GM18519 (cell line): Measurements from ENCODE around the gene AP3B2.
"Not testable (repeated sequence)": the region's sequence is repeated elsewhere in the genome, so short reads cannot be mapped to it uniquely, and the experiment has no call there.

Experiments used
- ATAC-seq: cut with Tn5 transposase; IDR thresholded peaks from one replicate; pipeline ENCODE4 v1.9.1; 2021; ENCODE audit warnings: mild to moderate bottlenecking, moderate library complexity; ENCODE audit not compliant: unreplicated experiment, low FRiP score

AP3B2 gene

DNA sequence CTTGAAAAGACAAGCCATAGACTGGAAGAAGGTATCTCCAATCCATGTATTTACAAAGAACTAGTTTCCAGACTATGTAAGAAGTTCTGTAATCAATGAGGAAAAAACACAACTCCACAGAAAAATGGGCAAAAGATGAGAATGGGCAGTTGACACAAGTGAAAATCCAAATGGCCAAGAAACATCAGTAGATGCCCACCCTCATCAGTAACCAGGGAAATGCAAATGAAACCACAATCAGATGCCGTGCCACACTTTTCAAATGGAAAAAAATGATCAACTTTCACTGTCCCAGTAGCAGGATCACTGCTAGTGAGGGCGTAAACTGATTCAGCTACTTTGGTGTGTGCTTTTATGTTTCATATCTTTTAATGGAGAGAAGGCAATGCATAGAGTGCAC, 58.0 kb downstream of the AP3B2 start:
- no peak for ATAC-seq

- ATAC-seq = no peak
These were observed 59.5 kb downstream of the AP3B2 start for GRCh38 chr15:82650046-82650670.

DNA sequence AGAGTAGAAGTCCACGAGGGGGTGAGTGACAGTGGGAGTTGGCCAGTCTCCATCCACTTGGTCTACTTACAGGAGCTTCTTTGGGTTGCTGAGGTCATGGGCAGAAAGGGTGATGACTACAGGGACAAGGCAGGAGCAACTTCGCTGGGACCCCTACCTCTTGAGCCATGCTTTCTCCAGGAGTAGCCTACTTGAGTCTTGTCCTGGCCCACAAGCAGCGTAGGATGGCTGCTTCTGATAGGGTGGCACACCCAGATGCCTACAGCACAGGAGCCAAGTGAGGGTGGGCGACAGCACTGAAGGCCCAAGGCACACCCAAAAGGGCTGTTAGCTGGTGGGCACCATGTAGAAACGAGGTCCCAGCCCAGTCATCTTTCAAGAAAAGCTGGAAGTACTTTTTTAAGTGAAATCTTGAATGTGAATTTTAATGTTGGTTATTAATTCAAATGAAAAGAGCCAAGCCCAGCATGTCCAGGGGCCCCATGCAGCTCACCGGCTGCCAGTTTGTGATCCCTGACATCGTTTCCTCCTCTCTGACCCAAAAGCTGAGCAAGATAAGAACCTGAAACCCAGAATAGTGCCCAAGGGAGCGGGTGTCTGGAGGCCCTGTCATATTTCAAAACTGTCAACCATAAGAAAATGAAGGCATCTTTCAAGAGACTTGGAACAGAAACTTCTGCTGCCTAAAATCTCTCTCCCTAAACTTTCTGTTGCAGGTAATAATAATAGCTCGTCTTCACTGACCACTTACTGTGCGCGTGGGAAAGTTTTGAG, 60.3 kb downstream of the AP3B2 start:
- ATAC-seq = no peak

- no peak for ATAC-seq
These were observed 61.2 kb downstream of the AP3B2 start for GRCh38 chr15:82648257-82649103.

GRCh38 chr15:82647835-82648256, 61.8 kb downstream of the AP3B2 start:
- ATAC-seq = no peak

DNA sequence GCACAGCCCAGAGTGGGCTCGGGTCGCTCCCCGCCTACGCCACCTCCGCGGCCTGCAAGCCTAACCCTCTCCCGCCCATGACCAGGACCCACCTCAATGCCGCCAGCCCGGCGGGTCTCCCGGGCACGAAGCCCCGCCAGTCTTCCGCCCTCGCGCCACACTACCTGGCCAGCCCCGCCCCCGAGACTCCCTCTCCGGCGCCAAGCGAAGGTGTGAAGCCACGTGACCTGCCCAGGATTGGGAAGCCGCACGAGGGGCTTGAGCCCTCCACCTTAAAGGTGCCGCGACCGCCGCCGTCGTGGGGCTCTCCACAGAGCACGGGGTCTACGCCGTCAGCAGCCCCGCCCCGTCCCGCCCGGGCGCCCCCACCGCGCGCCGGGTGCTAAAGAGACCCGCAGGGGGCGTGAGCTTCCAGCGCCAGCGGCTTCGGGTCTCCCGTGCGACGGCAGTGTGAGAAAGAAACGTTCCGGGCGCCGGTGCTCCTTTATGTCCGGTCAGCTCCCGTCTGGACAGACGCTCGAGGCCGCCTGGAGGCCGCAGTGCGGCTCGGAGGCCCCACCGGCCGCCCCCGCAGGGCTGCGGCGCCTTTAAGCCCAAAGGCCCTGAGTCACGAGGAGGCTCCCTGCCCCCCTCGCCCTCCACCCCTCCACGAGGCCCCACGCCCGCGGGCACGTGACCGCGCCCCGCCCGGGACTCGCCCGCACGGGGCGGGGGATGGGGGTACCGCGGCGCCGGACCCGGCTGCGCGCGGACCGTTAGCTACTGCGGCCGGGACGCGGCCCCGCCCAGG, 62.4 kb downstream of the AP3B2 start, which contains the start of gene CPEB1:
Gene CPEB1, minus strand, starts transcription at position 319 of the 790 bp plus-strand sequence. CDS start 18,904 bp downstream, outside the sequence.
- no peak for ATAC-seq

DNA sequence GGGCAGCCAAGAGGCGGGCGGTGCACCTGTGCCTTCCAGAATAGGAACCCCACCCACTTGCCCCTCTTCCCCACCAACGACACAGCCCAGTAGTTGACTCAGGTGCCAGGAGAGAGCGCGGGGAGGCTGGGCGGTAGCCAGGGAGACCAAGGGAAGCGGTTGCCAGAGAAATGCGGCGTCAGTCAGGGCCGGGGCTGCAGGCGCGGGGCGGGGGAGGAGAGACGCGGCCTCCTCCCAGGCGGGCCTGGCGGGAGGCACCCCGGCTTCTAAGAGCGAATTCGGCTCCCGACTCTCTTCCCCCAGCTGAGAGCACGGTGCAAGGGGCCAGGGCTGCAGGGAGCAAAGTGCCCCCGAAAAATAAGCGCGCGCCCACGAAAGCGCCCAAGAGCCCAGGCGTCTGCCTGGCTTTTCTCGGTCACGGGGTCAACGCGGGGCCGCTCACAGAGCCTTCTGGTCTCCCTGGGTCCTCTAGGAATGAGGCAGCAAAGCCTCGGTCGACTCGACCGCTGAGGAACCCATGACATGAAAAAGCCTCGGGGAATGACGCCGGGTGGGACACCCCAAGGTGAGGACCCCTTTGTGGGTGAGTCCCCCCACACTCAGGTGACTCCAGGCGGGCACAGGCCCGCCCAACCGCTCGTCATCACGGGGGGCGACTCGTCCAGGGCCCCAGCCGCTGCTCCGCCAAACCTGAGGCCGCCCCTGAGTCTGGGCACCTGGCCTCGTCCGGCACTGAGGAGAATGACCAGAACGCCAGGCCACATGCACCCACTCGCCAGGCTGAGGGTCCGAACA, 63.2 kb downstream of the AP3B2 start:
- ATAC-seq = no peak

DNA sequence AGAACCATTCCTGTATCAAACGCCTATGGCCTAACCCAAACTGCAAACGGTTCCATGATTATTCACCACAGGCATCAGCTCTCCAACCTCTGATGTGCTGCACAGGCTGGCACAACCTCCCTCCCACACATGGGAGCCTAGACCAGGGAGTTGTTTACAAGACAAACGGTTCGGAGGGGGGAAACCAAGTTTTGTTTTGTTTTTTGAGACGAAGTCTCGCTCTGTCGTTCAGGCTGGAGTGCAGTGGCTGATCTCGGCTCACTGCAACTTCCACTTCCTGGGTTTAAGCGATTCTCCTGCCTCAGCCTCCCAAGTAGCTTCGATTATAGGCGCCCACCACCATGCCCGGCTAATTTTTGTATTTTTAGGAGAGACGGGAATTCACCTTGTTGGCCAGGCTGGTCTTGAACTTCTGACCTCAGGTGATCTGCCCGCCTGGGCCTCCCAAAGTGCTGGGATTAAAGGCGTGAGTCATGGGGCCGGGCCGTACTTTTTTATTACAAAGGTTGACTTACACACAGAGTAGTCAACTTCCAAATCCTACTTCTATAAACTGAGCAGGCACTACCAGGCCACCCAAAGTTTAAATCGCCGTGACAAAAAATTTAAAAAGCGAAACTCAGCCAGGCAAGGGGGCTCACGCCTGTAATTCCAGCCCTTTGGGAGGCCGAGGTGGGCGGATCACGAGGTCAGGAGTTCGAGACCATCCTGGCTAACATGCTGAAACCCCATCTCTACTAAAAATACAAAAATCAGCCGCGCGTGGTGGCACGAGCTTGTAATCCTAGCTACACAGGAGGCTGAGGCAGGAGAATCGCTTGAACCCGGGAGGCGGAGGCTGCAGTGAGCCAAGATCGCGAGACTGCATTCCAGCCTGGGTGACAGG, 64.5 kb downstream of the AP3B2 start:
- ATAC-seq = not testable (repeated sequence)

DNA sequence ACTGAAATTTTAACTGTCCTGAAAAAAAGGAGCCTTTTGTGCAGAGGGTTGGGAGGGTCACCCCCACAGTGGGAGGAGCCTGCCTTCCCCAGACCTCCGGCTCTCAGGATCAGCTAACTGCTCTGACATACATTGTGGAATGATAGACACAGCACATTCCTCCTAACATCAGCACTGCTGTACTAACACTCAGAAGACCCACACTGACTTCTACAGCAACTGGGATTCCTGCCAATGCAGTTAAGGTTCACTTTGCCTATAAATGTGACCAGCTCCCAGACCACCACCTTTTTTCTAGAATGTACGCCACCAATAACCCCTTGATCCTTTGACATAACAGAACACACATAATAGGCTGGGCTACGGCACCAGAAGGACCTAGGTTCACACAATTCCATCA, 65.7 kb downstream of the AP3B2 start:
- no peak for ATAC-seq

DNA sequence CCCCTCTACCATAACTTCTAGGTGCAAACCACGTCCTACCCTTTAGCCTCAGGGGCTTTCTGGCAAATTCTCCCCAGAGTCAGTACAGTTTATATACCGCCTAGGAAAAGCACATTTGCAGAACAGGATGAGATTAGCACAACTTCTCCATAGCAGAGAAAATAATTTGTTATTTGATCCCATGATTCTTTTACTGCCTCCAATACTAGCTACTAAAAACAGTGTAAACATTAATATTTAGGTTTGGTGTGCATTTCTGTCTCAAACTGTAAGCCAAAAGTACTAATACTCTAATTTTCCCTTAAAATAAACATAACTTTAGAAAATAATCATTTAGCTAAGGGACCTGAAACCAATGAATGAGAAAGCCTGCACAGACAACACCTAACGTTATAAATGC, 67.0 kb downstream of the AP3B2 start:
- ATAC-seq = no peak

DNA sequence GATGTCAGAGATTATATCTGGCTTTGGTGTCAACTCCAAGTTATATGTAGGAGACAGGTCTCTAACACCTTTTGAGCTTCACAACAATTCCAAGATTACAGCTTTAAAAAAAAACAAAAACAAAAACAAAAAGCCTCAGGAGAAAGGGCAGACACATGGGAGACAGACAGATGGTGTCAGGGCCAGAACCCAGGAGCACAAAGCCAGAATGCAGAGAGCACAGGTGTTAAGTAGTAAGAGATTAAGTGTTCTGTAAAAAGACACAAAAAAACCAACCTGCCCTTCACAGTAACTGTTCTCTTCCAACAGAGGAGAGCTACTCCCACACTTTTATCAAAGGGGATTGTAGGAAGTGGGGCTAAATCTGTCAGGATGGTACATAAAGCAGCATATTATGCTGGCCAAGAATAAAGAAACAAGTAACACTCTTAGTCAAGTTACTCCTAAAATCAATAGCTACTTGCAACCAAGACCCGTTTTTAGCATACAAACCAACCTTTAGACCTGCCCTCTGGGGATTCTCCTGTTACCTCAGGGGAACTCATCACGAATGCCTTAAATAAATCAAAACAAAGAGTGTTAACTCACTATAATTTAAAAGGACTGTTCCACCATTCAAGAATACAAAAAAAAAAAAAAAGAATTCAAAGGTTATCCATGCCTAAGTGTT, 68.4 kb downstream of the AP3B2 start:
- ATAC-seq = no peak

GRCh38 chr15:82640672-82641071, 69.0 kb downstream of the AP3B2 start:
- ATAC-seq = no peak

DNA sequence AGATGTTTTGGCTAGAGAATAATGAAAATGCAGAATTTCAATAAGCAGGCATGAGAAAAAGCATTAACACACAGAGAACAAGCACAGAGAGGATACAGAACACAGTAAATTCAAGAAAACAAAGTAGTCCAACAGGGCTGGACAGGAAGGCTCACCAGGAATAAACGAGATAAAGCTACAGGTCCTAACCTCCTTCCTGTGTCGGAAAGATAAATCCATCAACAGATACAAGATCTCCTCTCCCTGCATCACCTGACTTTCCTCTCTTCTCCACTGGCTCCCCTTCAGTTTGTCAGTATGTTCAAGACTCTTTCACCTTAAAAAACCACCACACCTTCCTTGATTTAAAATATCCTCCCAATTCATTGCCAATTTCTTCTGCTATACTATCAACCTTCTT, 73.9 kb downstream of the AP3B2 start:
- ATAC-seq = no peak

DNA sequence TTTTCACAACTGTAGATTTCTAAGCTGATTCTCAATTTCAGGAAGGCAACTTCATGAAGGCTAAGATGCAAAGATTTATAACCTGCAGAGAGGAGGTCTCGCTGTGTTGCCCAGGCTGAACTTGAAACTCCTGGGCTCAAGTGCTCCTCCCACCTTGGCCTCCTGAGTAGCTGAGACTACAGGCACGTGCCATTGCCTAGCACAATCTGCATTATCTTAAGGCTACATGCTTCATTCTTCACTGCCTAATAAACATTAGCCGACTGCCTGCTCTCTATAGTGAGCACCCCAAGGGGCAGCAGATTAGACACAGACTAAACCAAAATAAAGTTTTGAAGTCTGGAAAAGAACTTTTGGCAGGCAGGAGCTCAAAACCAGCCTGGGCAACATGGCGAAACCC, 79.6 kb downstream of the AP3B2 start:
- no peak for ATAC-seq

DNA sequence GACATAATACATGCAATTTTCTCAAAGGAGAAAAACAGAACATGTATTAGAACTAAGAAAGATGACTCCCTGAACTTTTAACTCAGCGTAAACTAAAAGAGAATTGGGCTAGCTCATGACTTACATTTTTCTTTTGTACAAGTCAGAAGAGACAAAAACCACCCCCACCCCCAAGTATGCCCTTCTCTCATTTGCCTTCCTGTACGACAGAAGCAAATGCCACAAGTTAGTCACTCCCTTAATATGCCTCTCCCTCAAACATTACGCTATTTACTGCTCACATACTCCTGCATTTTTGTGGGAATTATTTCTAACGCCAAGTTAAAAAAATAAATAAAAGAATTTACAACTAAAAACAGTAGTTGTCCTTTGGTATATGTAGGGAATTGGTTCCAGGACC, 84.5 kb downstream of the AP3B2 start:
- no peak for ATAC-seq

GRCh38 chr15:82624438-82624837, 85.2 kb downstream of the AP3B2 start:
- ATAC-seq = no peak

- ATAC-seq = no peak
These were observed 85.7 kb downstream of the AP3B2 start for GRCh38 chr15:82624008-82624407.

DNA sequence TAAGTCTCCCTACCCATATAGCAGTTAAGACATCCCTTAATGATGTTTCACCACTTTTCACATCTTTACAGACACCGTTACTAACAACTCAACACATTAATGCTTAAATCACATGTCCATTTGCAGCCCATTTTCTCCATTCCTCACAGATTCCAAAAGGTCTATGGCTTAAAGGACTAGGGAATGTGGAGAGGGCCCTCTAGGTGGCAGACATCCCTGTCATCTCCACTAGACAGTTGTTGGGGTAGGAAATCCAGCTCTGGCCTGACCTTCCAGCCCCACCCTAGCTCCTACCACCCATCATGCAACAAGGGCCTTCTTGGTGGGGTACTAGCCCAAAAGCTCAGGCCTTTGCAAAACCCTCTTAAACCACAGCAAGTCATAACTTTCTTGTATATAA, 87.7 kb downstream of the AP3B2 start:
- ATAC-seq = no peak
